Trophoblast cell (in vitro differentiated cells and primary cell): ENCODE data around the gene FAM174B.

Source experiments
- DNase-seq, 2 donors: peaks; one replicate each; pipeline ENCODE4 v3.0.0-alpha.2; 2016
- H2AFZ ChIP-seq: 2 replicates; pipeline ENCODE4 v1.6.1; 2013; ENCODE audit warnings: low read length, moderate library complexity, mild to moderate bottlenecking; ENCODE audit not compliant: insufficient read depth, poor library complexity
- H2AK5ac ChIP-seq: 2 replicates; pipeline ENCODE4 v1.6.1; 2013; ENCODE audit warnings: mild to moderate bottlenecking, low read length
- H2BK120ac ChIP-seq: 2 replicates; pipeline ENCODE4 v1.6.1; 2013; ENCODE audit warnings: low read length, mild to moderate bottlenecking, moderate library complexity; ENCODE audit not compliant: insufficient read depth, poor library complexity
- H2BK12ac ChIP-seq: 2 replicates; pipeline ENCODE4 v1.6.1; 2013; ENCODE audit warnings: mild to moderate bottlenecking, low read length, moderate library complexity
- H2BK5ac ChIP-seq: 2 replicates; pipeline ENCODE4 v1.6.1; 2013; ENCODE audit warnings: low read length, low read depth, moderate library complexity, mild to moderate bottlenecking; ENCODE audit not compliant: poor library complexity
- H3K14ac ChIP-seq: 2 replicates; pipeline ENCODE4 v1.6.1; 2013; ENCODE audit warnings: mild to moderate bottlenecking, low read length
- H3K18ac ChIP-seq: 2 replicates; pipeline ENCODE4 v1.6.1; 2013; ENCODE audit warnings: mild to moderate bottlenecking, low read length
- H3K23ac ChIP-seq: 2 replicates; pipeline ENCODE4 v1.6.1; 2013; ENCODE audit warnings: low read length
- H3K27ac ChIP-seq: 2 replicates; pipeline ENCODE4 v1.5.1; 2013; ENCODE audit warnings: low read depth, mild to moderate bottlenecking, inconsistent platforms, low read length, moderate library complexity
- H3K27me3 ChIP-seq: 2 replicates; pipeline ENCODE4 v1.6.1; 2013; ENCODE audit warnings: inconsistent platforms, mild to moderate bottlenecking, low read length, moderate library complexity; ENCODE audit not compliant: insufficient read depth
- H3K36me3 ChIP-seq, 2 experiments: 1 replicate in 1 of 2; 2 replicates in 1 of 2; pipeline ENCODE4 v1.6.1; 2013; ENCODE audit warnings: low read length in 2 of 2, mild to moderate bottlenecking in 2 of 2, moderate library complexity in 1 of 2; ENCODE audit not compliant: insufficient read depth in 2 of 2, control insufficient read depth in 1 of 2
- H3K4ac ChIP-seq: 2 replicates; pipeline ENCODE4 v1.6.1; 2013; ENCODE audit warnings: low read depth, mild to moderate bottlenecking, low read length, moderate library complexity
- H3K4me1 ChIP-seq, 2 experiments: 1 replicate in 1 of 2; 2 replicates in 1 of 2; pipeline ENCODE4 v1.6.1; 2013; ENCODE audit warnings: low read length in 2 of 2, mild to moderate bottlenecking in 2 of 2, moderate library complexity in 1 of 2; ENCODE audit not compliant: insufficient read depth in 2 of 2, control insufficient read depth in 1 of 2
- H3K4me2 ChIP-seq: 2 replicates; pipeline ENCODE4 v1.6.1; 2013; ENCODE audit warnings: inconsistent platforms, mild to moderate bottlenecking, low read length, moderate library complexity
- H3K4me3 ChIP-seq: 2 replicates; pipeline ENCODE4 v1.5.1; 2013; ENCODE audit warnings: mild to moderate bottlenecking, low read depth, low read length, inconsistent platforms
- H3K79me1 ChIP-seq: one replicate; pipeline ENCODE4 v1.6.1; 2013; ENCODE audit warnings: low read length
- H3K79me2 ChIP-seq: 2 replicates; pipeline ENCODE4 v1.6.1; 2013; ENCODE audit warnings: low read length, mild to moderate bottlenecking; ENCODE audit not compliant: control insufficient read depth, insufficient read depth, poor library complexity
- H3K9ac ChIP-seq: 2 replicates; pipeline ENCODE4 v1.6.1; 2013; ENCODE audit warnings: mild to moderate bottlenecking, low read length
- H3K9me3 ChIP-seq: 2 replicates; pipeline ENCODE4 v1.6.1; 2013; ENCODE audit warnings: low read depth, mild to moderate bottlenecking, control low read depth, inconsistent platforms, low read length; ENCODE audit not compliant: insufficient read depth
- H4K12ac ChIP-seq: 2 replicates; pipeline ENCODE4 v1.6.1; 2013; ENCODE audit warnings: low read depth, mild to moderate bottlenecking, low read length, moderate library complexity
- H4K8ac ChIP-seq: 2 replicates; pipeline ENCODE4 v1.6.1; 2013; ENCODE audit warnings: low read depth, mild to moderate bottlenecking, low read length, moderate library complexity
- H4K91ac ChIP-seq: one replicate; pipeline ENCODE4 v1.6.1; 2013; ENCODE audit warnings: low read depth, mild to moderate bottlenecking, low read length, moderate library complexity
- WGBS: extraction: QIAGEN DNeasy Blood & Tissue Kit; methylation state at CpG from one replicate; pipeline ENCODE4 v1.1.7; 2013; ENCODE audit warnings: missing lambda C conversion rate; ENCODE audit not compliant: insufficient read length, insufficient coverage; ENCODE audit errors: extremely low coverage; 5-methylcytosine and 5-hydroxymethylcytosine counted together

FAM174B gene

GRCh38 chr15:92569778-92570177 is 85.8 kb downstream of the FAM174B start:
- Histone ChIP-seq H3K4me3 (no peak overlapping the region), H3K14ac (no peak overlapping the region), H3K4ac (no peak overlapping the region), H2AFZ (no peak overlapping the region), H3K18ac (no peak overlapping the region), H2BK12ac (no peak overlapping the region), H3K4me2 (no peak overlapping the region), H3K9ac (no peak overlapping the region), H3K27me3 (no peaks in the 10 kb centered on the region), H4K12ac (no peak overlapping the region), H3K4me1 (no peaks in the 10 kb centered on the region), H3K79me2 (no peaks in the 10 kb centered on the region), H2AK5ac (no peak overlapping the region), H4K8ac (no peak overlapping the region), H3K79me1 (no peaks in the 10 kb centered on the region), H3K9me3 (no peaks in the 10 kb centered on the region), H3K27ac (no peak overlapping the region), H4K91ac (no peak overlapping the region), H3K23ac (no peak overlapping the region), H2BK5ac (no peak overlapping the region), H3K36me3 (no peaks in the 10 kb centered on the region), H2BK120ac (no peak overlapping the region)
- no peak for DNase-seq
- WGBS = no CpG with 5 or more reads among the region's 3 CpGs
